LNCAP (cell line): ENCODE measurements around the gene TMOD1.

Source experiments
- TF ChIP-seq, protein P1 (sequence below): fragments of 450-650 bp; IDR thresholded peaks from 2 replicates; pipeline ENCODE4 v1.5.1; 2017; ENCODE audit warnings: mild to moderate bottlenecking

The TMOD1 gene

DNA sequence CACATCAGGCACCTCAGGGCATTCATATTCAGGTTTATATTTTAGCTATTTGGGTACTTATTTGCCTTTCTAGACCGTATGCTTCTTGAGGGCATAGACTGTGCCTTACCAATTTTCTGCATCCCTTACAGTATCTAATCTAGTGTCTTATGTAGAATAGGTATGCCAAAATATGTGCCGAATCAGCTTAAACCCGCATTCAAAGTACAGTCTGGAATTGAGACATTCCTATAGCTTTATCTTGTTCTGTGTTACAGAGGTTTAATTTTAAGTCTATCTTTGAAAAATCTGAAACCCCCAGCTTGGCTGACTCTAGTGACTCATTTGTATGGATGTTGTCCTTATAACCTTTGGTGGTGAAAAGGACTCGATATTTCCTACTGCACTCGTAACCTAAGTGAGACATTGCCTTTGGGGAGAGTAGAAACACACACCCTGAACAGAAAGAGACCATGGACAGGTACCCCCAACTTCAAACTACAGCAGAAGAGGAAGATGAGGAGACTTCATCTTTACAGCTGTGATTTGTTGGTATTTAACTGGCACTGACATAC is 27.0 kb upstream of the TMOD1 start:
- TF ChIP-seq, protein P1, sequence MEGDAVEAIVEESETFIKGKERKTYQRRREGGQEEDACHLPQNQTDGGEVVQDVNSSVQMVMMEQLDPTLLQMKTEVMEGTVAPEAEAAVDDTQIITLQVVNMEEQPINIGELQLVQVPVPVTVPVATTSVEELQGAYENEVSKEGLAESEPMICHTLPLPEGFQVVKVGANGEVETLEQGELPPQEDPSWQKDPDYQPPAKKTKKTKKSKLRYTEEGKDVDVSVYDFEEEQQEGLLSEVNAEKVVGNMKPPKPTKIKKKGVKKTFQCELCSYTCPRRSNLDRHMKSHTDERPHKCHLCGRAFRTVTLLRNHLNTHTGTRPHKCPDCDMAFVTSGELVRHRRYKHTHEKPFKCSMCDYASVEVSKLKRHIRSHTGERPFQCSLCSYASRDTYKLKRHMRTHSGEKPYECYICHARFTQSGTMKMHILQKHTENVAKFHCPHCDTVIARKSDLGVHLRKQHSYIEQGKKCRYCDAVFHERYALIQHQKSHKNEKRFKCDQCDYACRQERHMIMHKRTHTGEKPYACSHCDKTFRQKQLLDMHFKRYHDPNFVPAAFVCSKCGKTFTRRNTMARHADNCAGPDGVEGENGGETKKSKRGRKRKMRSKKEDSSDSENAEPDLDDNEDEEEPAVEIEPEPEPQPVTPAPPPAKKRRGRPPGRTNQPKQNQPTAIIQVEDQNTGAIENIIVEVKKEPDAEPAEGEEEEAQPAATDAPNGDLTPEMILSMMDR = no peak

DNA sequence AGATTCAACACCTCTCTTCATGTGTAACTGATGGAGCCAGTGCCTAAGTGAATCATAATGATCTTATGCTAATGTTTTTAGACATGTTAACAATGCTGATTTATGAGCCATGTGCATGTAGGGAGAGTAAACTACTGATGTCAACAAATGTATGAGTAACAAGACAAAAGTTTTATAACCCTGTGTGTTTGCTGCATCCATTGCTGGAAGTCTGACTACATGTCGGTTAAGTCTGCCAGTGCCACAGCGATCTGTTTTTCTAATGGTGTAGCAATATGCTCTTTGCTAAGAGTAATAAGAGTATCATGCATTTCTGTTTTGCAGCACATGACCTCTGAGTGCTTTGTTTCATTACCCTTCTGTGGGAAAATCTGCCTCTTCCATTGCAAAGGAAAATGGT is 26.4 kb upstream of the TMOD1 start:
- TF ChIP-seq, protein P1 = no peak

DNA sequence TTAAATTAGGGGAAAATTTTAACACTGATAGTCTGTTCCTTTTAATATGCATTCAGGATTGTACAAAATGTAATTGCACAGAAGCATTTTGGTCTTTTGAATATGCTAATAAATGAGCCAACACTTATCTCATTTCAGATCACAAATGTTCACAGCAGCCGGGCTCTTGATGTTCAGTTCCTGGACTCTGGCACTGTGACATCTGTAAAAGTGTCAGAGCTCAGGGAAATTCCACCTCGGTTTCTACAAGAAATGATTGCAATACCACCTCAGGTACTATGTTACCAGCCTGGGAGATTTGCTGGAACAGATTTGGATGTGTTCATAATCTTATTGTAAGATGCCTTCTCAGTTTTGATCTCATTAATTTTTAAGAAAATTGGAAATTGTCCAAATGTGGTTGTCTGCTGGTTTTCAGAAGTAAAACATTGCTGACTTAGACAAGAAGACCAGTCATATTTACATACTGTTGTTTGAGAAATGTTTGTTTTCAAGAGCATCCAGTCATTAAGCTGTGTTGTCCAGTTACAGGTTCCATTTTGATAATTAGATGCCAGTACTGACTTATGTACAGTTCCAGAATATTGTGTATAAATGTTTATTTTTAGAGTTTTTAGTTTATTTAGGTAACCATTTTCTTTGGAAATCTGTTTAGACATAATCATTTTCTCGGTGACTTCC is 23.0 kb upstream of the TMOD1 start:
- TF ChIP-seq, protein P1 = no peak

DNA sequence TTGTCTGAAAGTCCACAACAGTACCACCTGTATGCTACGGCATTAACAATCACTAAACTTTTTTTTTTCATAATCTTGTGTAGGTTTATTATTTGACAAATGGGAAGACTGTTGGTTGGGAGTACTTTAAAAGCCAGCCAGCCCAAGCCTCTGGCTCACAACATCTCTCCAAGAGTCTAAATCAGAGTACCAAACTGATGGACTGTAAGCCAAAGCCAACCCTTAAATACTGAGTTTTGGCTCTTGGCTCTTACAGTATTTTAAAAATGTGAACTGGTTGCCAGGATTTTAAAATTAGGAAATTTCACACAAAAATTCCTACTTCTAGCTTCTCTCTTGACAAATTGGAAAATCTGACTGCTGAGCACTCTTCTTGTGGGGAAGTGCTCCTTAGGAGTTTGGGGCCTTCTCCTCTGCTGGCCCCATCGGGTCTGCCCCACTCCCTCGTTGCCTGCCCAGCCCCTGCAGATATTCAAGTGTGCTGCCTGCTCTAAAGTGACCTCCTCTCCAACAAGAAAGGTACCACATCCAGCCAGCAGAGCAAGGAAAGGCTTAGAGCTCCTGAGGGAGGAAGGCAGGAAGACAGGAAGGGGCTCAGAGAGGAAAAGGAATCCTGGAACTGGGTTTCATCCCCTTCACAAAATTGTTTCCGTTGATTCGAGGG is 21.8 kb upstream of the TMOD1 start:
- TF ChIP-seq, protein P1 = no peak

DNA sequence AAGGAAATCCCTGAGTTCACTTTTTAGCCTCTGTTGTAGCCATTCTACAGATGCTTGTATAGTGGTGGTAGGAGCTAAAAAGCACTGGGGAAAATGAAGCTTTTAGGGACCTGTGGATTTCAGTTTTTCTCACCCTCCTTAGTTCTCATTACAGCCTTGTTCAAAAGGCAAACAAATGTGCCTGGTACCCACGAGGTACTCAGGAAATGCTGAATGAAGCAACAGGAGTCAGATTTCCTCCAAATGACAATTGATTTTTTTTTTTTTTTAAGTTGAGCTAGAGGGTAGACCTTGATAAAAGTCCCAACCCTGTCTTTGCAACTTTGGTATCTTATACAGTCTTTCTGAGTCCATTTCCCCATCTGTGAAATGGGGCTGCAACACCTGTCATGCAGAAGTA is 21.3 kb upstream of the TMOD1 start:
- TF ChIP-seq, protein P1 = no peak

DNA sequence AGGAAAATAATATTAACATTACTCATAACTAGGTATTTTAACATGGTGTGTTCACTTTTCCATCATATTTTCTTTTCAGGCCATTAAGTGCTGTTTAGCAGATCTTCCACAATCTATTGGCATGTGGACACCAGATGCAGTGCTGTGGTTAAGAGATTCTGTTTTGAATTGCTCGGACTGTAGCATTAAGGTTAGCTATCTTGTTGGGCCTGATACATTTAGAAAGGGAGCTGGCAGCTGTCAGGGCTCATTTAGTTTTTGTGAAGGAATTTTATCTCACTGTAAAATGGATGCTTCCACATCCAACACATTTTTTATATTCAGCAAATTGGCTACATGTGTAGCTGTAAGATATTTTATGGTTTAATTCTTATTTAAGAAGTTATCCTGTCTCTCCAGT is 20.7 kb upstream of the TMOD1 start:
- TF ChIP-seq, protein P1 = no peak

DNA sequence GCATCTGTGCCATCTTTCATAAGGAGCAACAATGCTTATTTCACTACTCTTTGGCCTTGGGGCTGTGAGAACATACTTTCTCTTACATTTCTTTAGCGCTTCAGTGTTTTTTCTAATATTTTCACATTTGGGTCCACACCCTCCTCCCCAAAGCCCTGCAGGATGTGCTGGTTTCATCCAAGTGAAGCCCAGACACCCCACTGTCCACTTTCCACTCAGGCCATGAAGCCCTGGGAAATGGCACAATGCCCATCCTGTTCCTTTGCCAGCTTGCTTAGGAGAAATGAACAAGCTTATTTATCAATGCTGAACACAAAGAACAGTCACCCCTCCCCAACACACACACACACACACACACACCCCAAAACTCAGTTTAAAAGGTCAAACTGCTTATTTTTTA is 17.3 kb upstream of the TMOD1 start:
- TF ChIP-seq, protein P1 = no peak
